ENCODE measurements around the gene AEN.

AEN gene

DNA sequence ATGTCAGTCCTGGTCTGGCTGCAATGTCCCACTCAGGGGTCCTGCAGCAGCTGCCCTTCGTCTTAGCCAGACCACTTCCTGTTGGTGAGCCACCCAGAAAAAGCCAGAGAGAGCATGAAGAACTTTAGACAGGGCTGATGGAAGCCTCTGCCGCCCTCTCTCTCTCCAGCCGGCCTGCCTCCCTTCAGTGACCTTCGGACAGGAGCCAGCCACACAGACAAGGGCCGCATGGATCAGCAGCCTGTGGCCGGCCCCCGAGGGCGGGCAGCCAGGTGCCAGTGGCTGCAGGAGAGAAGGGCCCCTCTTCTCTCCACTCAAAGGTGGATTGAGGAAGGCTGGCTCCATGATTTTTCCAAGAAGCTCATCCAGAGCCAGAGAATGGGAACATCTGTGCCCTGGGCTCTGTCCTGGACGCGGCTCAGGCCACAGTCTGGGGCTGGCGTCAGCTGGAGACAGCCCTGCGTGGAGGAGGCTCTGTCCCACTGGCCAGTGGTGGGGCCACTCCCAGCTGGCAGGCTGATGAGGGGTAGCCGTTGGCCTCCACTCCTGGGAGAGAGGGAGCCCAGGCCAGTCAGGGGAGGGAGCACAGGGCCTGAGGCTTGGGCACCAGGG is 60.6 kb downstream of the AEN start:
- H3K36me3 ChIP-seq (ENCODE audit: insufficient read depth, low read length) = no peaks in the 10 kb centered on the region
- H3K9me3 ChIP-seq (ENCODE audit: control insufficient read depth, insufficient read depth, low read length) = no peaks in the 10 kb centered on the region
- H3K9ac ChIP-seq (ENCODE audit: low read depth, low read length) = no peak overlapping the region
- no peaks in the 10 kb centered on the region for H3K4me1 ChIP-seq (ENCODE audit: insufficient read depth, low read length)

All from ES-I3 (cell line).